ENCODE data around the gene RAE1. TPM values are rescaled to one million over a fixed set of nuclear protein-coding genes. Genes with fewer than 3 reads are reported as not detected.

Gene RAE1
- total RNA-seq, 1 donor from 2014 or later = 15.3 TPM

DNA sequence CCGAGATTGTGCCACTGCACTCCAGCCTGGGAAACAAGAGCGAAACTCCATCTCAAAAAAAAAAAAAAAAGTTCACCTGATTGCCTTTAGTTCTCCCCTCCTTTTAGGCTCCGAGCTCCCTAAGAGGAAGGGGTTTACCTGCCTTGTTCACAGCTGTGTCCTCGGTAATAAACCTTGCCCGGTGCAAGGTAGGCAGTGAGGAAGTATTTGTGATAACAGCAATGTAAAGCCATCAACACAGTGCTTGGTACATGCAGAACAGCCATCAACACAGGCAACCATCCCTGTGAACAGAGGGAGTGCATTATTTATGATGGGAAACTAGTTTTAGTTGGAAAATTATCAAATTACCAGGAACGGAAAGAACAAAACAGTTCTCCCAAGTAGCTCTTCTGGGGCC, 23.2 kb upstream of the RAE1 start:
- no peak for DNase-seq
- H3K4me1 ChIP-seq = no peaks in the 10 kb centered on the region
- H3K36me3 ChIP-seq = no peaks in the 10 kb centered on the region
- intact Hi-C loops (cut with micrococcal nuclease) = loop anchor here (5.0 kb wide), 1 partner anchor 241 kb away; no protein-coding TSS in a partner anchor
- TF ChIP-seq, protein P1, sequence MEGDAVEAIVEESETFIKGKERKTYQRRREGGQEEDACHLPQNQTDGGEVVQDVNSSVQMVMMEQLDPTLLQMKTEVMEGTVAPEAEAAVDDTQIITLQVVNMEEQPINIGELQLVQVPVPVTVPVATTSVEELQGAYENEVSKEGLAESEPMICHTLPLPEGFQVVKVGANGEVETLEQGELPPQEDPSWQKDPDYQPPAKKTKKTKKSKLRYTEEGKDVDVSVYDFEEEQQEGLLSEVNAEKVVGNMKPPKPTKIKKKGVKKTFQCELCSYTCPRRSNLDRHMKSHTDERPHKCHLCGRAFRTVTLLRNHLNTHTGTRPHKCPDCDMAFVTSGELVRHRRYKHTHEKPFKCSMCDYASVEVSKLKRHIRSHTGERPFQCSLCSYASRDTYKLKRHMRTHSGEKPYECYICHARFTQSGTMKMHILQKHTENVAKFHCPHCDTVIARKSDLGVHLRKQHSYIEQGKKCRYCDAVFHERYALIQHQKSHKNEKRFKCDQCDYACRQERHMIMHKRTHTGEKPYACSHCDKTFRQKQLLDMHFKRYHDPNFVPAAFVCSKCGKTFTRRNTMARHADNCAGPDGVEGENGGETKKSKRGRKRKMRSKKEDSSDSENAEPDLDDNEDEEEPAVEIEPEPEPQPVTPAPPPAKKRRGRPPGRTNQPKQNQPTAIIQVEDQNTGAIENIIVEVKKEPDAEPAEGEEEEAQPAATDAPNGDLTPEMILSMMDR (IDR thresholded peaks at IDR 0.05; ENCODE audit: borderline replicate concordance) = no peak
- no peak overlapping the region for H3K4me3 ChIP-seq
- no peak overlapping the region for H3K27ac ChIP-seq (replicated peaks)
- peaks cover 75% of the 10 kb centered on the region for H3K27me3 ChIP-seq (ENCODE audit: low read depth)
- no peaks in the 10 kb centered on the region for H3K9me3 ChIP-seq (replicated peaks)

DNA sequence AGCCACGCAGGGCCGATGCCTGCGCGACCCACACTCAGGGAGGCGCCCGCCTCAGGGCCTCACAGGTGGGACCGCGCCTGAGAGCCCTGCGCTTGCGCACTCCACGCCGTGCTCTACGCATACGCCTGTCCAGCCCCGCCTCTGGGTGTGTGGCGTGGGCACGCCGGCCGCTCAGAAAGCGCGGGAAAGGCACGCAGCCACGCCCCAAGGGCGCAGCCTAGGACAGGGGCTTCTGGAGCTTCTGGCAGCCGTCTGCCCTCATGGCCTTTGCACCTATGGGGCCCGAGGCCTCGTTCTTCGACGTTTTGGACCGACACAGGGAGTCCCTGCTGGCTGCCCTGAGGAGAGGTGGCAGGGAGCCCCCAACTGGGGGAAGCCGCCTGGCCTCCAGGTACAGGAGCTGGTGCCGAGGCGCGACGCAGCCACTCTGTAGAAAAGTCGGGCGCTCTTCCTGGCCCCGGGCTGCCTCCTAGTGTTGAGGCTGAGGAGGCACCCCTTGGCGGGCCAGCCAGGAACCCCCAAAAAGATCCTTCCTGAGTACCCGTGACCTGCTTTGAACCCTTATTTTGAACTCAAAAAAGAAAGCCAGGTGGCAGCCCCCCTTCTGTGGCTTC, 21.3 kb upstream of the RAE1 start, which contains the start of gene SPO11:
Gene SPO11, plus strand, starts transcription at position 196 of the 614 bp plus-strand sequence. Its CDS starts 65 bp downstream, at position 261.
- DNase-seq = no peak
- no peaks in the 10 kb centered on the region for H3K9me3 ChIP-seq (replicated peaks)
- H3K4me3 ChIP-seq = no peak within 1 kb of the TSS
- TF ChIP-seq, protein P1 (IDR thresholded peaks at IDR 0.05; ENCODE audit: borderline replicate concordance) = peak; percentile 53
- H3K4me1 ChIP-seq = no peaks in the 10 kb centered on the region
- H3K27ac ChIP-seq (replicated peaks) = no peak within 1 kb of the TSS
- intact Hi-C loops (cut with micrococcal nuclease) = loop anchor here (5.0 kb wide), 1 partner anchor 242 kb away; no protein-coding TSS in a partner anchor
- H3K27me3 ChIP-seq (ENCODE audit: low read depth) = peaks cover 71% of the 10 kb centered on the region
- no peaks in the 10 kb centered on the region for H3K36me3 ChIP-seq

DNA sequence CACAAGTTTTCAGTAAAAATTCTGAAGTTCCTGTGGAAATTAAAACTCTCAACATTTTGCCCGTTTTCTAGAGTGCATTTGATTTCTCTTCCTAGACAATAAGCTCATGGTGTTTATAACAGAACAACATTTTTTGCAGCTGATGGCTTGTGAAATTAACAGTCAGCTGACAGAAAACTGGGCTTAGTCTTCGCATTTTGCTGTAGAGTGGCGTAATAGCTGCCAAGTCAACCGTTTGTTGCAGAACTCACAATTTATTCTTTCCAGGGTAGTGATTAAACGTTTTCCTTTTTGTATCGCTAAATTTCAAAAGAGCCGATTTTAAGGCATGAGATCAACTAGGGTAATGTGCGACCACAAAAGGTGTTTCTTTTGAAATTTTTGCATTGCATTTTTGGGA, 20.1 kb upstream of the RAE1 start:
- Histone ChIP-seq H3K27ac (replicated peaks) (no peak overlapping the region), H3K36me3 (no peaks in the 10 kb centered on the region), H3K4me1 (no peaks in the 10 kb centered on the region), H3K9me3 (replicated peaks) (no peaks in the 10 kb centered on the region), H3K27me3 (ENCODE audit: low read depth) (peaks cover 62% of the 10 kb centered on the region), H3K4me3 (no peak overlapping the region)
- no peak for DNase-seq
- intact Hi-C loops (cut with micrococcal nuclease) = no loop called here
- TF ChIP-seq, protein P1 (IDR thresholded peaks at IDR 0.05; ENCODE audit: borderline replicate concordance) = no peak

DNA sequence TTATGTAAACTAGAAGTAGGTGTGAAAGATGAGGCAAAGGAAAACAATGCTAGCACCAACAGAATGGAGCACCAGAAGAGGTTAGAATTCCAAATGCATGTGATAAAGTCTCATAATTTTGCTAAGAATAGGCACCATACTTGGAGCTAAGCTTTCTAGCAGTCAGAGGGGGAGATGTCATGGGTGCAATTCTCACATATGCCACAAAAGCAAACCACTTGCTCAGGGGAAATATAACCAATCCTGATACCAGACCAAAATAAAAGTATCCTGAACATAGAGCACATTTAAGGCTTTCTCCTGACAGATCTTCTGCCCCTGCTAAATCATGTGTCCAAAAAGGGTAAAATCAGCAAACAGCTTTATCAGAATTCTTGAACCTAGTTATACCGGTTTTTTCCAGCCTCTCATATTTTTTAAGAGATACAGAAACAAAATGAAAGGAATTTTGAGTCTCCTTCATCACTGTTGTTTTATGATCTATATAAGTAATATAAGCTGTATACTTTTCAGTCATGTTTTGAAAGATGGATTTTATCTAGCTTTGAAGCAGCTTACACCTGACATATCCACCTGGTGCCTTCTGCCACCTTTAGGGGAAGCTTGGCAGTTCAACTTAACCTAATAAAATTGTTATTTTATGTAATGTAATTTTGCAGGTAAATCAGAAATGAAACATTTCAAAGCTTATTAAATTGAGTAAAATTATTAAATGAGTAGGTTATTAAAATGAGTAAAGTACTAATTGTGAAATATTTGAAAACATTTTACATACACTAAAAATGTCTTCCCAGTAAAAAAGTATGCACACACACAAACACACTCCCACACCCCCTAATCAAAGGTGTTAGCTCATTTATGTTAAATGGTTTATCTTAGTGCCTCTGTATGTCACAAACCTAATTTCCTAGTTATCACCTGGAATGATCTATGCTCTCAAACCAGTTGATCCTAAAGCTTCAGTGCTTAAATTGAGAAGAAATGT, 18.7 kb upstream of the RAE1 start:
- Histone ChIP-seq H3K9me3 (replicated peaks) (no peaks in the 10 kb centered on the region), H3K27me3 (ENCODE audit: low read depth) (peaks cover 65% of the 10 kb centered on the region), H3K27ac (replicated peaks) (no peak overlapping the region), H3K4me1 (no peaks in the 10 kb centered on the region), H3K4me3 (no peak overlapping the region), H3K36me3 (no peaks in the 10 kb centered on the region)
- intact Hi-C loops (cut with micrococcal nuclease) = no loop called here
- DNase-seq = no peak
- TF ChIP-seq, protein P1 (IDR thresholded peaks at IDR 0.05; ENCODE audit: borderline replicate concordance) = no peak

DNA sequence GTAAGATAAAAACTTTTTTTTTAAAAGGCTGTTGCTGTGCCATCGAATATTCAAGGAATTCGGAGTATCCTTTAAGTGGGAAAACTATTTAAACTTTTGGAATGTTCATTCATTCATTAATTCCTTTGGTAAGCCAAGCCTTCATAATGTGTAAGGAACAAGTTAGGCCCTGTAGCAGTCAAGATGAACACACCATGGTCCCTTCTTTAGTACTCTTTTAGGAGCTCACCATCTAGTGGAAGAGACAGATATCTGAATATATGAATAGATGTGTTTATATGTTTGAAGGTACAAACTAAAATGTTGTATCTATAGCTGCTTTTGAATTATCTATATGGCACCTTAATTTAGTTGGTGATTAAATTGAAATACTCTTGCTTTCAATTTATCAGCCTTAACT, 15.7 kb upstream of the RAE1 start:
- DNase-seq = no peak
- no peaks in the 10 kb centered on the region for H3K9me3 ChIP-seq (replicated peaks)
- H3K4me3 ChIP-seq = no peak overlapping the region
- no peak overlapping the region for H3K27ac ChIP-seq (replicated peaks)
- H3K36me3 ChIP-seq = no peaks in the 10 kb centered on the region
- intact Hi-C loops (cut with micrococcal nuclease) = no loop called here
- peaks cover 69% of the 10 kb centered on the region for H3K27me3 ChIP-seq (ENCODE audit: low read depth)
- H3K4me1 ChIP-seq = no peaks in the 10 kb centered on the region
- TF ChIP-seq, protein P1 (IDR thresholded peaks at IDR 0.05; ENCODE audit: borderline replicate concordance) = no peak

Measured in left ventricle myocardium inferior (tissue), 1 donor.